Endometrium (tissue), 2 donors: Measurements from ENCODE around the gene SUMF2.
"Not testable (repeated sequence)": the region's sequence is repeated elsewhere in the genome, so short reads cannot be mapped to it uniquely, and the experiment has no call there.

Source experiments
- FAIRE-seq: peaks from 2 replicates; lab custom pipeline; 2012; peaks lifted over from hg19 to GRCh38; lab: Jason Lieb, UNC
- donor health status: control.
- donor health status: control.

Gene SUMF2

GRCh38 chr7:56063500-56063881 is 595 bp upstream of the SUMF2 start:
- no peak for FAIRE-seq

- not testable (repeated sequence) for FAIRE-seq
Measured at GRCh38 chr7:56066376-56066775, 2.3 kb downstream of the SUMF2 start.

- no peak for FAIRE-seq
Measured at GRCh38 chr7:56074371-56074791, 10.3 kb downstream of the SUMF2 start.

- FAIRE-seq = no peak
Measured at GRCh38 chr7:56077681-56078080, 13.6 kb downstream of the SUMF2 start.

- FAIRE-seq = no peak
Measured at GRCh38 chr7:56078196-56078595, 14.1 kb downstream of the SUMF2 start.

GRCh38 chr7:56079450-56080185 is 15.5 kb downstream of the SUMF2 start:
- no peak for FAIRE-seq

- FAIRE-seq = not testable (repeated sequence)
Measured at GRCh38 chr7:56080726-56081435, 16.8 kb downstream of the SUMF2 start.

GRCh38 chr7:56081626-56082340 is 17.7 kb downstream of the SUMF2 start:
- no peak for FAIRE-seq

- no peak for FAIRE-seq
Measured at GRCh38 chr7:56083150-56083785, 19.2 kb downstream of the SUMF2 start.

- FAIRE-seq = no peak
Measured at GRCh38 chr7:56086761-56087160, 22.7 kb downstream of the SUMF2 start.

- FAIRE-seq = no peak
Measured at GRCh38 chr7:56087445-56087844, 23.4 kb downstream of the SUMF2 start.

GRCh38 chr7:56091591-56091990 is 27.5 kb downstream of the SUMF2 start:
- FAIRE-seq = no peak

GRCh38 chr7:56092388-56092787 is 28.3 kb downstream of the SUMF2 start:
- not testable (repeated sequence) for FAIRE-seq

GRCh38 chr7:56092789-56093531 is 28.9 kb downstream of the SUMF2 start, which contains the start of gene PHKG1:
PHKG1 (minus strand) TSS chr7:56092952; CDS start chr7:56088941, 4,011 bp downstream.
- FAIRE-seq = no peak

GRCh38 chr7:56097700-56098099 is 33.6 kb downstream of the SUMF2 start:
- FAIRE-seq = no peak

- FAIRE-seq = not testable (repeated sequence)
Measured at GRCh38 chr7:56098187-56099008, 34.3 kb downstream of the SUMF2 start.

- FAIRE-seq = no peak
Measured at GRCh38 chr7:56099653-56100052, 35.6 kb downstream of the SUMF2 start.

- not testable (repeated sequence) for FAIRE-seq
Measured at GRCh38 chr7:56104138-56104537, 40.1 kb downstream of the SUMF2 start.

- FAIRE-seq = no peak
Measured at GRCh38 chr7:56105508-56105907, 41.4 kb downstream of the SUMF2 start.
